Heart left ventricle (tissue), 13 donors: ENCODE results near the gene EVPL.

ENCODE experiments used
- POLR2A ChIP-seq, 2 donors: fragments of 450-650 bp; IDR thresholded peaks; one replicate each; pipeline ENCODE4 v1.6.1; 2017; ENCODE audit warnings: antibody characterized with exemption in 2 of 2, mild to moderate bottlenecking in 2 of 2, moderate library complexity in 2 of 2
- TF ChIP-seq, protein P1 (sequence below), 12 donors: fragments of 200-600 bp; sonication (generic) in 4 of 12; IDR thresholded peaks; one replicate each; pipeline versions ENCODE4 v1.5.0 to v1.8.0; 2018 to 2022; ENCODE audit warnings: antibody characterized with exemption in 12 of 12, mild to moderate bottlenecking in 5 of 12
- donor health status: ischemic (EF 13 %, LVEDD 7.1; RV severe dilation, severe dysfunction).
- donor health status: DM: no; HTN: yes; CAD: no.
- donor health status: DM: no; HTN: no; CAD: no.
- donor health status: ischemic (EF 25% LVEDD 6.9; RV normal size, moderate dysfunction).
- donor health status: ischemic (EF 25% LVEDD 5.7; RV mildly dilated, moderate dysfunction).
- donor health status: ischemic (EF 35%, LVEDD 5.7; RV mildly dilated, moderate dysfunction).
- donor health status: nonischemic (EF 11% LVEDD 7.7; RV severe dilation, severe dysfunction).
- donor health status: DM: yes; HTN: yes; CAD: no.
- donor health status: PGD.
- donor health status: ischemic (EF 29% LVEDD 5.4; RV normal size, mild dysfunction).
- donor health status: nonischemic (EF 23%, LVEDD 6.1; RV moderate dilation, normal function).

DNA sequence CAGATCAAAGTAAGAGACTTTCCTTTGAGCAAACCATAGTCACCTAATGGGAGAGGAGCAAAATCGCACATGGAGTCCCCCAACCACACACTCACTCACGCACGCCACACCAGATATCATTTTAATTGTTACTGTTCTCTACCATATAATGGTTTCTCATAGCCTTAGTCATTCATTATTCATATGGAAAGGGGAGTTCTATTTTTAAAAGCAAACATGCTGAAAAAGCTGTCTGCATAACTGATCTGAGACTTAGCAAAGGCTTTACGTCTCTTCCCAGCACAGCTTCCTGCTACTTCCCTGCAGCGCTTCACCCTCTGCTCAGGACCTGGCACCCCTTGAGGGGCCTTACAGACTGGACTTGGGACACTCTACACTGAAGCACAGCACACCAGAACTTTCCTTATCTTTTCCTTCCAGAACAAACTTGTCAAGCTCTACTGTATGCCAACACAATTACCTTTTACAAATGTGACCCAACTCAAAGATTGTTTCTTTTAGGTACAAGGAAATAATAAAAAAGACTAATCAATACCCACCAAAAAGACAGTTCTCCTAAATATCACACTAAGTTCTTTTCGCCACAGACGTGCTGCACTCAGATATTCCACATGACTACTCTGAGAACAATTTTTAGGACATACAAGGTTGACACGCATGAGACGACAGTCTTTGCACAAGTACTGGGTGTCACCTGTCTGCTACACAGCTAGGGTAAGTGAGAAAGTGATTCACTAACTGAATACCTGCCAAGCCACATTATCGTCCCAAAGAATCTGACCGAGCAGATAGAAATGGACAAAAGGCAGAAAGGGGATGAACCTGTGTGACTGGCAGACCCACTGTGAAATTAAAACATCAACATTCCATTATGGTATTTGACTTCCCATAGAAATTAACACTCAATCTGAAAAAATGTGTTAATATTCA, 23.7 kb upstream of the EVPL start:
- TF ChIP-seq POLR2A (IDR thresholded peaks at IDR 0.05) = no peak
- TF ChIP-seq, protein P1, sequence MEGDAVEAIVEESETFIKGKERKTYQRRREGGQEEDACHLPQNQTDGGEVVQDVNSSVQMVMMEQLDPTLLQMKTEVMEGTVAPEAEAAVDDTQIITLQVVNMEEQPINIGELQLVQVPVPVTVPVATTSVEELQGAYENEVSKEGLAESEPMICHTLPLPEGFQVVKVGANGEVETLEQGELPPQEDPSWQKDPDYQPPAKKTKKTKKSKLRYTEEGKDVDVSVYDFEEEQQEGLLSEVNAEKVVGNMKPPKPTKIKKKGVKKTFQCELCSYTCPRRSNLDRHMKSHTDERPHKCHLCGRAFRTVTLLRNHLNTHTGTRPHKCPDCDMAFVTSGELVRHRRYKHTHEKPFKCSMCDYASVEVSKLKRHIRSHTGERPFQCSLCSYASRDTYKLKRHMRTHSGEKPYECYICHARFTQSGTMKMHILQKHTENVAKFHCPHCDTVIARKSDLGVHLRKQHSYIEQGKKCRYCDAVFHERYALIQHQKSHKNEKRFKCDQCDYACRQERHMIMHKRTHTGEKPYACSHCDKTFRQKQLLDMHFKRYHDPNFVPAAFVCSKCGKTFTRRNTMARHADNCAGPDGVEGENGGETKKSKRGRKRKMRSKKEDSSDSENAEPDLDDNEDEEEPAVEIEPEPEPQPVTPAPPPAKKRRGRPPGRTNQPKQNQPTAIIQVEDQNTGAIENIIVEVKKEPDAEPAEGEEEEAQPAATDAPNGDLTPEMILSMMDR (IDR thresholded peaks at IDR 0.05) = no peak
